Measurements from ENCODE around the gene CPNE4.

The CPNE4 gene

GRCh38 chr3:131856171-131856570, 178.6 kb downstream of the CPNE4 start:
- DNase-seq: no peak
- H3K4me1 ChIP-seq (ENCODE audit: low read length): no peaks in the 10 kb centered on the region
- no peaks in the 10 kb centered on the region for H3K9me3 ChIP-seq (replicated peaks; ENCODE audit: insufficient read depth, low read length)
- H3K79me2 ChIP-seq (ENCODE audit: low read length): no peaks in the 10 kb centered on the region
- TF ChIP-seq EZH2phosphoT487 (IDR thresholded peaks at IDR 0.05; ENCODE audit: low read length) (no peak), EZH2 (optimal IDR thresholded peaks at IDR 0.05; ENCODE audit: low read depth, low read length) (no peak), CTCF (IDR thresholded peaks at IDR 0.05; ENCODE audit: low read length) (no peak)
- H3K36me3 ChIP-seq (replicated peaks; ENCODE audit: insufficient read depth, low read length): no peaks in the 10 kb centered on the region
- H3K4me2 ChIP-seq (ENCODE audit: low read depth, low read length): no peak overlapping the region
- H3K27me3 ChIP-seq (replicated peaks; ENCODE audit: insufficient read depth, low read length): no peaks in the 10 kb centered on the region
- H2AFZ ChIP-seq (ENCODE audit: low read length): no peak overlapping the region
- no peak overlapping the region for H3K27ac ChIP-seq (ENCODE audit: low read length)
- no peaks in the 10 kb centered on the region for H3K9me2 ChIP-seq (replicated peaks; ENCODE audit: insufficient read depth, low read length)
- no peaks in the 10 kb centered on the region for H4K20me1 ChIP-seq (ENCODE audit: insufficient read depth, low read length)
- H3K9ac ChIP-seq (ENCODE audit: low read length): no peak overlapping the region
- H3F3A ChIP-seq (ENCODE audit: insufficient read depth, low read length): no peaks in the 10 kb centered on the region
- H3K4me3 ChIP-seq (ENCODE audit: low read length): no peak overlapping the region

- H3K27me3 ChIP-seq (replicated peaks; ENCODE audit: insufficient read depth, low read length): no peaks in the 10 kb centered on the region
- no peaks in the 10 kb centered on the region for H3K4me1 ChIP-seq (ENCODE audit: low read length)
- no peaks in the 10 kb centered on the region for H4K20me1 ChIP-seq (ENCODE audit: insufficient read depth, low read length)
- no peaks in the 10 kb centered on the region for H3K9me3 ChIP-seq (replicated peaks; ENCODE audit: insufficient read depth, low read length)
- H3K36me3 ChIP-seq (replicated peaks; ENCODE audit: insufficient read depth, low read length): no peaks in the 10 kb centered on the region
- TF ChIP-seq EZH2phosphoT487 (IDR thresholded peaks at IDR 0.05; ENCODE audit: low read length) (no peak), EZH2 (optimal IDR thresholded peaks at IDR 0.05; ENCODE audit: low read depth, low read length) (no peak), CTCF (IDR thresholded peaks at IDR 0.05; ENCODE audit: low read length) (no peak)
- H3K9ac ChIP-seq (ENCODE audit: low read length): no peak overlapping the region
- H3K4me2 ChIP-seq (ENCODE audit: low read depth, low read length): no peak overlapping the region
- no peak overlapping the region for H2AFZ ChIP-seq (ENCODE audit: low read length)
- no peaks in the 10 kb centered on the region for H3K9me2 ChIP-seq (replicated peaks; ENCODE audit: insufficient read depth, low read length)
- no peak for DNase-seq
- H3K79me2 ChIP-seq (ENCODE audit: low read length): no peaks in the 10 kb centered on the region
- H3K27ac ChIP-seq (ENCODE audit: low read length): no peak overlapping the region
- no peak overlapping the region for H3K4me3 ChIP-seq (ENCODE audit: low read length)
- no peaks in the 10 kb centered on the region for H3F3A ChIP-seq (ENCODE audit: insufficient read depth, low read length)
Observed at GRCh38 chr3:131850223-131850622, 184.6 kb downstream of the CPNE4 start.

- TF ChIP-seq EZH2 (optimal IDR thresholded peaks at IDR 0.05; ENCODE audit: low read depth, low read length) (no peak), CTCF (IDR thresholded peaks at IDR 0.05; ENCODE audit: low read length) (no peak), EZH2phosphoT487 (IDR thresholded peaks at IDR 0.05; ENCODE audit: low read length) (no peak)
- no peaks in the 10 kb centered on the region for H4K20me1 ChIP-seq (ENCODE audit: insufficient read depth, low read length)
- H3K4me2 ChIP-seq (ENCODE audit: low read depth, low read length): no peak overlapping the region
- no peak overlapping the region for H3K27ac ChIP-seq (ENCODE audit: low read length)
- no peak overlapping the region for H3K9ac ChIP-seq (ENCODE audit: low read length)
- no peaks in the 10 kb centered on the region for H3F3A ChIP-seq (ENCODE audit: insufficient read depth, low read length)
- no peaks in the 10 kb centered on the region for H3K4me1 ChIP-seq (ENCODE audit: low read length)
- no peak overlapping the region for H3K4me3 ChIP-seq (ENCODE audit: low read length)
- no peaks in the 10 kb centered on the region for H3K79me2 ChIP-seq (ENCODE audit: low read length)
- H2AFZ ChIP-seq (ENCODE audit: low read length): no peak overlapping the region
- H3K36me3 ChIP-seq (replicated peaks; ENCODE audit: insufficient read depth, low read length): no peaks in the 10 kb centered on the region
- no peaks in the 10 kb centered on the region for H3K9me3 ChIP-seq (replicated peaks; ENCODE audit: insufficient read depth, low read length)
- no peak for DNase-seq
- H3K9me2 ChIP-seq (replicated peaks; ENCODE audit: insufficient read depth, low read length): no peaks in the 10 kb centered on the region
- H3K27me3 ChIP-seq (replicated peaks; ENCODE audit: insufficient read depth, low read length): no peaks in the 10 kb centered on the region
Observed at GRCh38 chr3:131849616-131850015, 185.2 kb downstream of the CPNE4 start.
